ENCODE measurements around the gene FBXO5.

- TF ChIP-seq CTCF (IDR thresholded peaks at IDR 0.05) (no peak), POLR2AphosphoS5 (IDR thresholded peaks at IDR 0.05) (no peak)
These were observed 40.4 kb downstream of the FBXO5 start for GRCh38 chr6:152942319-152942869.

All from transverse colon (tissue), 4 donors.